HG02852 (cell line): ENCODE measurements around the gene POMT1.
"Not testable (repeated sequence)": the region's sequence is repeated elsewhere in the genome, so short reads cannot be mapped to it uniquely, and the experiment has no call there.

Experiments used
- ATAC-seq: cut with Tn5 transposase; IDR thresholded peaks from one replicate; pipeline ENCODE4 v1.9.1; 2021; ENCODE audit warnings: mild to moderate bottlenecking, moderate library complexity; ENCODE audit not compliant: unreplicated experiment

Gene POMT1

DNA sequence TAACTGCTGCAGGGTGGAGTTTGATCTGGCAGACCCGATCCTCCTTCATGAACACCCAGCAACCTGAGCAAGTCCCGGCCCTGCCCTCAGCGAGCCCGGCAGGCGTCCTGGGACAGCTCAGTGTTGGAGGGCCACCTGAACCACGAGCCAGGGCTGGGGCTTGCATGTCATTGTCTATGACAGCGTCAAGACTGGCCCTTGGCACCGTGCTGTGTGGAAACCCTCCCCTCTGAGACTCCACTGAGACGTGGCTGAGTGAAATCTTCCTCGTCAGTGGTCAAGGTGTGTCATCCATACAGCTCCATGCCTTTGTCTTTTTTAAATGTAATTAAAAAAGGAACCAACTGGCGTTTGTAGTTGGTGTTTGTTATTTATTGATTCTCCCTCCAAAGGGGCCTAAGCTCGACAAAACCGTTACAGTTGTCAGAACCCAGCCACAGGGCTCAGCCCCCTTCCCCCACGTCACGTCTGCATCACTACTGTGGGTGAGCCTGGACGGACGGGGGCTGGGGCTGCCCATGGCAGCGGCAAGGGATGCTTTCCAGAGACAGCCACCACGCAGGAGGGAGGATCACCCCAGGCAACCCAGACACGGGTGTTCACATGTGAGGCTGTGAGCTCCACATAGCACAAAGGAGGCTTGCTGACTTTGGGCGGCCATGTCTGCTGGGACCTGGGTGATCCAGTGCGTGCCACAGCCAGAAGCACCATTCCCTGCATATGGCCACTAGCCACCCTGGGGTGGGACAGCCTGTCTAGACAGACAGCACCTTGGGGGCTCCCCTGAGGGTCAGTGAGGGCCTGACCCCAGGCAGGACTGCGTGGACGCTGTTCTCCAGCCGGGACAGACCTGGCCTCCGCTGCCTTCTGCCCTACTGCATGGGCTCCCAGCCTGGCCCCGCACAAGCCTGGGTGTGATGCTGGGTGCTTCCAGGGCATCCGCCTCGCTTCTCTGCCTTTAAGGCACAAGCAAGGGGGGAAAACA is 21.0 kb downstream of the POMT1 start:
- ATAC-seq: no peak

DNA sequence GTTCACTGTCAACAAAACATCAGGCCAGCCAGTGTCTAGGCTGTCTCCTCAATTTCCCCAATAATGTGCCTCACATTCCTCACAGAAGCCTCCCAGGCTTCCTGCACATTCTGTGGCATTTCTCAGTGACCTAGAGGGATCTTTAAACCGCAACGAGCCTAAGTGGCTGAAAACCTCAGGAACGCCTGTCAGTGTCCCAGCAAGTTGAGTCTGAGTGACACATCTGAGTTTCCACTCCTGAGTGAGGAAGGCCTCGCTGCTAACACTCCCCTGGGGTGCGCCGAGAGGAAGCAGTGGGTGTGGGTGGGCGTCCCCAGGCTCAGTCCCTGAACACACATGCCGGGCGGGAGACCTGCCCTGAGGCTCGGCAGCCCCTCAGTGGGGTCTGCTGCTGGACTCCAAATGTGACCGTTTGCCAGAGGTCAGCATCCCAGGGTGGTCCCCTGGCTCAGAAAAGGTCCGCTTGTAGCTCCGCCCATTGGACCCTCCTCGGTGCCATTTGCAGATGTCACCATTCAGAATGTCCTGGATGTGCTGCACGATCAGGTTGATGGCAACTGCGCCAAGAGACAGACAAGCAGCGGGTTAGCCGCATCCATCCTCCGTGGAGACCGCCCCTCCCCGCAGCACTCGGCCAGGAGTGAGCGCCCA is 22.1 kb downstream of the POMT1 start:
- no peak for ATAC-seq

DNA sequence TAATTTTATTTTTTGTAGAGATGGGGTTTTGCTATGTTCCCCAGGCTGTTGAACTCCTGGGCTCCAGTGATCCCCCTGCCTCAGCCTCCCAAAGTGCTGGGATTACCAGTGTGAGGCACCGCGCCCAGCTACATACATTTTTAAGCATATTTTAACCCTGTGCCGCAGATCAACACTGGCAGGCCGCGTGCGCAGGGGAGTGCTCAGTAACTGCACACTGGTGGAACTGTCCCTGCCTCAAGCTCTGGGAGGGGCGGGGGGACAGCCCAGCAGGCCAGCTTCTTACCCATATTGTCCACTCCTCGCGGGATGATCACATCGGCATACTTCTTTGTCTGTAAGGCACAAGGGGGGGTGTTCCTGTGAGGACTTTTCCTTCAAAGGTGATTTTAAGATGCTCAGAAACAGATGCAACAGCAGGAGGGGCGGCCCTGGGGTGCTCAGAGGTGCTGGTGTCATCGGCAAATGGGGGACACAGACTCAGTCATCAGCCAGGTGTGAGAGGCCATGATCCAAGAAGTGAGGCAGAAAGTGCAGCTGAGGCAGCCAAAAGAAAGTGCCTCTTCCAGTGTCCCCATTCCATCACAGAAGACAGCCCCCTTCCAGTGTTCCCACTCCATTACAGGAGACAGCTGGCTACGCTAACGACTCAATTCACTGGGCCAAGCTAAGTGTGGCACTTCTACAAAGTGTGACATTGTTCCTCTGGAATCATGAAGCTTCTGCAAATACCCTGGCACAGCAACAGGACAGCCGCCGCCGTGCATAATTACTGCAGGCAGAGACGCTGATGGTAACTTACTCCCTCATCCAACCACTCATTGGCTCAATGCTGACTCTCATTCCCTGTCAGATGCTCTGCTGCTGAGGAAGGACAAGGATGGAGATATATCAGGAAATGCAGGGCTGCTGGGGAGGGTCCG is 23.2 kb downstream of the POMT1 start:
- no peak for ATAC-seq

DNA sequence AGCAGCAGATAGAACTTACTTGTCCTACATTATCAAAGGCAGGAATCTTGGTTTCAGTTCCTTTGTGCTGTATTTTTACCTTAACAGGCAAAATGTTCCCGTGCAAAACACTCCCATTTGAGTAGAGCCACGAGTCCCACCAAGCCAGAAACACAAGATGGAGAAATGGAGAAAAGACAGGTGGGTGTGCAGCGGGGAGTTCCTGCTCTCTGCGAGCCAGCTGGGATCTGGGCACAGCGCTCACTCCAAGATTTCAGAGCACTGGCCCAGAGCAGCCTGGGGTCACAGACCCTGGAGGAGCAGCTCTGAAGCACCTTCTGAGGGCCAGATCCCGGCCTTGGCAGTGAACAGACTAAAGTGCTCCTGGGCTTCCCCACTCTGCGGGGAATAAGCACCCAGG is 25.5 kb downstream of the POMT1 start:
- no peak for ATAC-seq

DNA sequence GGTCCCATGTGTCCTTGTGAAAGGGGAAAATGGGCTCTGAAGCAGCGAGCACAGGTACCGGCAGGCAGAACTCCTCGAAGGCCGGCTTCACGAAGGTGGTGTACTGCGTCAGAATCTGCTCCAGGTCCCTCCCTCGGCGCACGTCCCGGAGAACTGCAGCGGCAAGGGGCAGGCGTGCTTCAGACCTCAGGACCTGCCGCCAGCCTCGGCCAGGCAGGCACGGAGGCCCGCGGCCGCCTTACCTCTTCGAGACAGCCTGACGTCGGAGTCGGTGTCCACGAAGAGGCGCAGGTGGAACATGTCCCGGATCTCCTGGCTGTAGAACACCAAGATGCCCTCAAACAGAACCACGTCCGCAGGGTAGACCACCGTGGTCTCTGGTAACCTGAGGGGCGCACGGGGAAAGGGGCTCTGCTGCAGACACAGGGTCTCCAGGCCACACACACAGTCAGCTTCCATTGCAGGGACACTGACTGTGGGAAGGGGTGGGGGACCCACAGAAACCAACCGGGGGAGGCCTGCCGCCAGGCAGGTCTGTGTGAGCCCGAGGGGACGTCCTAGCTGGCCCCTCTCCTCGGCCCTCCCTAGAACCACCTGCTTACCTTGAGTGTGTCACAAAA is 26.3 kb downstream of the POMT1 start:
- no peak for ATAC-seq

DNA sequence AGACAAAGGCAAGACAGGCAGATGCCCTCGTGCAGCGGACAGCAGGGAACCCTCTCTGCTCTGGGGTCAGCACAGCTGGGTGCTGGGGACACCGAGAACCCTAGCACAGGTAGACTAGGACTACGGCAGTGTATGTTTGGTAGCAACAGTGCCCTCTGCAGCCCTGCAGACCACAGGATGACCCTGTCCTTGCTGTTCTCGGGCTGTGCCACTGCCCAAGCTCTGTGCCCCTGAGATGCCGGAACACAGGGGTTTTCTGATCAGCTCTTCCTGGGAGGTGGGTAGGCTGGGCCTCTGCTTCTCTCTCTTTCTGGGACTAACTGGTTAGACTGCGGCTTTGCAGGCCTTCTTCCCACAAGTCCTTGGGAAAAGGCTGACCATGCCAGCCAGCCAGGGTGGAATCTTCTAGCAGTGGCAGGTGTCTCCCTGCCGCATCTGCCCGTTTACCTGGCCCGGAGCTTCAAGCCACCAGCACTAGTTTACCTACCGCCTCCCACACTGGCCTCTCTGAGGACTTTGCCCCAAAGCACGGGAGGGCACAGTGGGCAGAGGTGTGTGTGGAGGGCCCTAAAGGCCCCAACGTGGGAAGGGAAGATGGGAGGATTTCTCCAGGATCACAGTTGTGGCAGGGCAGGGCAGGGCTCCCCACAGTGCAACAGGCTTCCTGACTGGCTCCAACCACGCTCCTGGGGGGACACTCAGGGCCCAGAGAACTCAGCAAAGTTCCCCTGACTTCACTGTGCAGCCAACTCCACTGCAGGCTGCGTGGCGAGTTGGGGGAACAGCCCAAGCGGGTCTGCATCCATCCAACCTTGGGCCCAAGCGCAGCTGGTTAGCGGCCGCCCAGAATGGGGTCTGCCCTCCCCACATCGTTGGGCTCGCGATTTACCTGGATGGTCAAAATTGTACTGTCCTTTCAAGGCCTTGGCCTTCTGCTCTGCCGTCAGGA is 27.2 kb downstream of the POMT1 start:
- no peak for ATAC-seq

DNA sequence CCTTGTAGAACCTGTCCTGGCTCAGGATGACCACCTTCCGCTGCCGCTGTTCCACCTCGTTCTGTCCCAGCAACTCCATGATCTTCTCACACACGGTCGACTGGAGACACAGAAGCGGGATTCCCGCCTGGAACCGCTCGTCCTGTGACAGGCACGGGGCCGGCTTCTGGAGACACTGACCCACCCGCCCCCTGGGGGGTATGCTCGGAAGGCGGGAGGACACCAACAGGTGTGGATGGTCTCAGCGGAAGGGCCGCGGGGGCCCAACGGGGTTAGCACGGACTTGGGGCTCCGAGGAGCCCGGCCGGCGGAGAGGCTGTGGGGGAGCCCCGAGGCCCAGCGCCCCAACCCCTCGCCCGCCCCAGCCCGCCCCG is 27.8 kb downstream of the POMT1 start:
- ATAC-seq: peak; percentile 29

DNA sequence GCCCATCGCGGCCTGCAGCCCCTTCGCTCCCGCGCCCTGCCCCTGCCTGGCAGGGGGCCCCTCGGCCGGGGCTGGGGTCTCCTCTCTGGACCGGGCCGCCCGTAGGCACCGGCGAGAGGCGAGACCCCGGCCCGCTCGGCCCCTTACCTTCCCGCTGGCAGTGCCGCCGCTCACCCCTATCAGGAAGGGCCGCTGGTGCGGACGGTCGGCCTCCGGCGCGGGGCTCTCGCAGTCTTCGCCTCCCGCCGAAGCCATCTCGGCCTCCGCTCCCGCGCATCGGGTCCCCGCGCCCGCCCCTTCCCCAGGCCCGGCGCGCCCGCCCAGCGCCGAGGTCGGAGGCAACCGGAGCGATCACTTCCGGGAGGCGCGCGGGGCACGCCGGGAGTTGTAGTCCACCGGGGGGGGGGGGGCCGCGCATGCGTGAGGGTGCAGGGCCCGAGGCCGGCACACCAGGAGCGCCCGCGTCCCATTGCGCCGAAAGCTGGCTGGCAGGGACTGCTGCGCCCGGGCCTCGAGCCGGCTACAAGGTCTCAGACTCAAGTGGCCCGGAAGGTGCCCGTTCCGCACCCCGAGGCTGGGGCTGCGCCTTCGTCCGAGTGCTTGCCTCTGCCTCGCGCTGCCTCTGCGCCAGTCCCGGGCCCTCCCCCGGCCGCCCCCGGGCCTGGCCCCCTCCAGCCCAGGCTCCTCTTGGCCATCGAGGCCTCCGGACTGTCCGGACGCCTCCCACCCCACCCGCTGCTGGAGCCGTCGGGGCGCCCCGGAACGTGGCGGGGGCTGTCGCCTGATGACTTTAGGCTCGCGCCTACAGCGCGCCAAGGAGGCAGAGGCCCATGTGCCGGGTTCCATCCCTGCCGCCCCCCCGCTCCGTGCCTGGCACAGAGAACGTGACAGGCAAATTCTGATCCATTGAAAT is 28.5 kb downstream of the POMT1 start, which contains the start of gene UCK1:
Gene UCK1 (minus strand): TSS at position 344 of the 913 bp plus-strand sequence. CDS start 89 bp downstream, at position 255.
- peak; percentile 77 for ATAC-seq

DNA sequence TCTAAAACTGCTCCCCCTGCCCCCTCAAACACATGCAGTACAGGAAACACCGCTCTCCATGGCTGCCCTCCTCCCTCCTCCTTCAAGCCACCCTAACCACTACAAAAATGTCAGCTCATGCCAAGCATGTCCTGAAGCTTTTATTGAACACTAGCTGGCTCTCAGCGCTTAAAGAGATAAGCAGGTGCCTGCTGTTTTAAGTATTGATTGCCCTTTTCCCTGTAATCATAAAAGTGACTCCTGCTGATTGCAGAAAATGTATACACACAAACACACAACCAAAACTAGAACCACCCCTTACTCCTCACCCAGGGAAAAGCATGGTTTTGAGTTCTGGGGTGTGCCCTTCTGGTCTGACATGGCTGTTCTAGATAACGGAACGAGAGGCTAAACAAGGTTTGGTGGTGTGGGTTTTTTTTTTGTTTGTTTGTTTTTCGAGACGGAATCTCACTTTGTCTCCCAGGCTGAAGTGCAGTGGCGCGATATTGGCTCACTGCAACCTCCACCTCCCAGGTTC is 32.1 kb downstream of the POMT1 start:
- no peak for ATAC-seq

DNA sequence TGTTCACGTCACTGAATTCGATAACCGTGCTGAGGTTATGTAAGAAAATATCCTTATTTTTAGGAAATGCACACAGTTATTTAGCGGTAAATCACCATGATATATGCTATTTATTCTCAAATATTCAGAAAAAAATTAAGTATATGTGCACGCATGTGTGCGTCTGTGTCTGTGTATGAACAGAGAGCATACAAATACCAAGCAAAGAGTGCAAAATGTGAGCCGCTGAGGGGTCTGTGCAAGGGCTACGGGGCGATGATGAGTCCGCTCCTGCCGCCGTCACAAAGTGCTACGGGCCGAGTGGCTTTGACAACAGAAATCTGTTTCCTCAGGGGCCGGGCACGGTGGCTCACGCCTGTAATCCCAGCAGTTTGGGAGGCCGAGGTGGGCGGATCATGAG is 35.2 kb downstream of the POMT1 start:
- no peak for ATAC-seq

DNA sequence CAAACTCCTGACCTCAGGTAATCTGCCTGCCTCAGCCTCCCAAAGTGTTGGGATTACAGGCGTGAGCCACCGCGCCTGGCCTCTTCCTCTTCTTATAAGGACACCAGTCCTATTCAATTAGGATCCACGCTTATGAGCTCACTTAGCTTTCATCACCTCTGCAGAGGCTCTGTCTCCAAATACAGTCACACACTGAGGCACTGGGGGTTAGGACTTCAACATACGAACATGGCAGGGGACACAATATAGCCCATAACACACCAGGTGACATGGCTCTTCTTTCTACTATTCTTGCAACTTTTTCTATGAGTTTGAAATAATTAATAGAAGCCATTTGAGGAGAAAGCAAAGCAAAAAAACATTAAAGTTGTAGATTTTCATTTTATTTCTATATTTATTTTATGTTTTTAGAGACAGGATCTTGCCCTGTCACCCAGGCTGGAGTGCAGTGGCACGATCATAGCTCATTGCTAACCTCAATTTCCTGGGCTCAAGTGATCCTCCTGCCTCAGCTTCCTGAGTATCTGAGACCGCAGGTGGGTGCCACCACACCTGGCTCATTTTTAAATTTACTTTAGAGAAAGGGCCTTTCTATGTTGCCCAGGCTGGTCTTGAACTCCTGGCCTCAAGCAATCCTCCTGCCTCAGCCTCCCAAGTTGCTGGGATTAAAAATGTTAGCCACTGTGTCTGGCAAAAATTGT is 36.7 kb downstream of the POMT1 start:
- ATAC-seq: no peak

DNA sequence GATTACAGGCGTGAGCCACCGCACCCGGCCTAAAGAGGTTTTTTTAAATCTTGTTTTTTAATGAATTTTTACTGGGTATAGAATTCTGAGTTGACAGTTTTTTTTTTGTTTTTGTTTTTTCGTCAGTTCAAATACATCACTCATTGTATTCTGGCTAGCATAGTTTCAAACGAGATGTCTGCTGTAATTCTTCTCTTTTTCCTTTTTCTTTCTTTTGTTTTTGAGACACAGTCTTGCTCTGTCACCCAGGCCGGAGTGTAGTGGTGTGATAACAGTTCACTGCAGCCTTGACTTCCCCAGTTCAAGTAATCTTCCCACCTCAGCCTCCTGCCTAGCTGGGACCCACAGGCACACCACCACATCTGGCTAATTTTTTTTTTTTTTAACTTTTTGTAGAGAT is 40.4 kb downstream of the POMT1 start:
- ATAC-seq: no peak

DNA sequence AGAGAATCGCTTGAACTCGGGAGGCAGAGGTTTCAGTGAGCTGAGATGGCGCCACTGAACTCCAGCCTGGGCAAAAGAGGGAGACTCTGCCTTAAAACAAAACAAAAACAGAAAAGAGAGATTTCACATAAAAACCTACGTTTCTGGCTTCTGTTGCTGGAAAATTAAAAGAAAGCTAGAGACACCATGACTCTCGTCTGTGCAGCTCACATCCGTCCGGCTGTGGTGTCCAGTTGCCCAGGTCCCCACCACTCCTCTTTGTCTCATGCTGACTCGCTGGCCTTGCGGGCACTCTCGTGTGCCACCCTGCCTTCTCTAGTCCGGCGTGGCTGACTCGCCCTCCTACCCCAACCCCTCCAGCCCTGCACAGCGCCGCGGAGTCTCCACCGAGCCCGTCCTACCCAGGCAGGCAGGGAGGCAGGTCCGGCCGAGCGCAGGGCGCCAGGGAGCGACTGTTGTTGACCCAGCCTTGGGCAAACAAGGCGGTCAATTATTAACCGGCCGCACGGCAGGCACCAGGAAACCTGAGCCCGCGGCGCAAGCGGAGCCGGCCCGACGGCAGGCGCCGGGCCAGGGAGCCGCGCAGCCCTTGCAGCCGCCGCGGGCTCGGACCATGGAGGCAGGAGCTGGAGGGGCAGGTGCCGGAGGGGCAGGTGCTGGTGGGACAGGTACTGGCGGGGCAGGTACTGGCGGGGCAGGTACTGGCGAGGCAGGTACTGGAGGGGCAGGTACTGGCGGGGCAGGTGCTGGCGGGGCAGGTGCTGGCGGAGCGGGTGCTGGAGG is 42.5 kb downstream of the POMT1 start, which contains the start of gene PRRT1B:
Gene PRRT1B (plus strand): TSS at position 521 of the 783 bp plus-strand sequence. CDS start 93 bp downstream, at position 614.
- ATAC-seq: no peak

DNA sequence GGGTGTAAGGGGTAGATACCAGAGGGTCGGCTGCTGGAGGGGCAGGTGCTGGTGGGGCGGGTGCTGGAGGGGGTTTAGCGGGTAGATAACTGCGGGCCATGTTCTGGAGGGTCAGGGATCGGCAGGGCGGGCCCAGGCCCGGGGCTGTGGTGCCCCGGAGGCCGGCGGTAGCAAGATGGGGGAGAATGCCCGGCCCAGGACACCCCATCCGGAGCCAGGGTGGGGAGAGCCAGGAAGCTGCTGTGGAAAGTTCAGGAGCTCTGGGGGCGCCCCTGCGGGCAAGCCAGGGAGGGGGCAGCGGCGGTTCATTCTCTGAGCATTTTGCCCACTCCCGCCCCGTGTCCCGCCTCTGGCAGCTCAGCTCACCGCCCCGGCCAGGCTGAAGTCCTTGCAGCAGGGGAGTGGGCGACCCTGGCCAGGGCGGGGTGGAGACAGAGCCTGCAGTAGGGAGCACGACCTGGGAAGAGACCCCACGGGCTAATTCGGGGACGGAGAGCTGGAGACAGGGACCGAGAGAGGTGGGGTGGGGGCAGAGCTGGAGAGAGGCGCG is 43.1 kb downstream of the POMT1 start:
- no peak for ATAC-seq

DNA sequence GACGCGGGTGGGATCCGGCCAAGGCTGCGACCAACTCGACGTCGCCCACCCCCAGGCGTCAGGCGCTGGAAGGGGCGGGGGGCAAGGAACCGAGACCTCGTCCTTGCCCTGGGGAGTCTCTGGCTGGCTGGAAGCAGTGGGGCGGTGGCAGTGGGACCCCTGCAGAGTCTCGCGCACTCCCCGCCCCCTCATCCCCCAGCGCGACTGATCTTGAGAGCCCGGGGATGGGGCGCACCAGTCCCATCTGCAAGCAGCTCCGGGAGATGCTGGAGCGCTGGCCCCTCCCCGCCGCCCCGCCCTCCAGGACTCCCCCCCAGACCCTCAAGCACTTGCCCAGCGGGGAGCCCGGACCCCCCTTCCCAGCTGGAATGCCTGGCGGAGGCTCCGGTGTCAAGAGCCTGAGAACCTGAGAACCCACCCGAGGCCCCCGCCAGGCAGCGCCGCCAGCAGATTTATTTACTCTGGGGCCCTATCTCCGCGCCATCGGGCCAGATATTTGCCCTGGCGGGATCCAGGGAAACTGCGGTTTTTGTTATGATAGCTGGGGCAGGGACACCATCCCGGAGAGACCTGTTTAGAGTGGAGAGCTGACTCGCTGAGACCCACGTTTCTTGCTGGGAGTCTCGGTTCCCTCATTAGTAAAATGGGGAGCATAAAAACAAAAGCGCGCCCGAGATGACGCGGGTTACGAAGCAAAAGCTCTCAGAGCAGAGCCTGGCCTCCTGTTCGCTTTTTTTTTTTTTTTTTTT is 43.8 kb downstream of the POMT1 start:
- no peak for ATAC-seq

DNA sequence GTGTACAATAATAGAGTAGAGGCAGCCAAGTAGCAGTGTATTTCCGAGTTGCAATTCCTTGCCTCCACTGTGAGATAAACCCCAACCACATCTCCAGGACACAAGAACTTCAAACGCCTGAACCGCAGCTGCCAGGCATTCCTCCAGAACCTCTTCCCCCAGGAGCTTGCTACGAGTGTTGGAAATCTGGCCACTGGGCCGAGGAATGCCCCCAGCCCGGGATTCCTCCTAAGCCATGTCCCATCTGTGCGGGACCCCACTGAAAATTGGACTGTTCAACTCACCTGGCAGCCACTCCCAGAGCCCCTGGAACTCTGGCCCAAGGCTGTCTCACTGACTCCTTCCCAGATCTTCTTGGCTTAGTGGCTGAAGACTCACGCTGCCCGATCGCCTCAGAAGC is 46.5 kb downstream of the POMT1 start:
- not testable (repeated sequence) for ATAC-seq
